Mammary epithelial cell (primary cell): ENCODE data around the gene INPP4B.

Experiments used
- EZH2 ChIP-seq: IDR thresholded peaks from 2 replicates; pipeline ENCODE4 v1.6.1; 2012; ENCODE audit warnings: low read length, inconsistent platforms, borderline replicate concordance
- TF ChIP-seq, protein P1 (sequence below), 2 donors: IDR thresholded peaks in 1 of 2; conservative IDR thresholded peaks in 1 of 2; 2 replicates each; pipeline ENCODE4 v1.5.1; 2011 to 2012; ENCODE audit warnings: inconsistent platforms in 2 of 2, low read length in 2 of 2, mild to moderate bottlenecking in 2 of 2, control low read depth in 1 of 2, low read depth in 1 of 2; ENCODE audit not compliant: insufficient read depth in 1 of 2; ENCODE audit errors: extremely low read depth in 1 of 2

DNA sequence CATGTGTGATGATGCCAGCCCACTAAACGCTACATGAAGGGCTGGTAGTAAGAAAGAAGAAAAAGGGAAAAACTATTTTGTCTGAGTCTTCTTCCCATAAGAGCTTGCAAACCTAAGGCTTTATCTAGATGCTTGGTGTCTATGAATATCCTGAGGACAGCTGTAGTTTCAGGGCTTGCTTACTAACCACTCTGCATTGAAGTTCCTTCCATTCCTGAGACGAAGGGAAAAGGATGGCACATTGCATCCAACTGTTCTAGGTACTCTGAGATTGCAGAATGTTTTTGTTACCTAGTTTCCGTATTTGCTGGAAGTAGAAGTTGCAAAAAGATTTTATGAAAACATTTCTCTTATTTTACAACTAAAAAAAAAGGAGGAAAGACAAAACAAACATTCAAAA lies 665.1 kb downstream of the INPP4B start:
- TF ChIP-seq, protein P1, sequence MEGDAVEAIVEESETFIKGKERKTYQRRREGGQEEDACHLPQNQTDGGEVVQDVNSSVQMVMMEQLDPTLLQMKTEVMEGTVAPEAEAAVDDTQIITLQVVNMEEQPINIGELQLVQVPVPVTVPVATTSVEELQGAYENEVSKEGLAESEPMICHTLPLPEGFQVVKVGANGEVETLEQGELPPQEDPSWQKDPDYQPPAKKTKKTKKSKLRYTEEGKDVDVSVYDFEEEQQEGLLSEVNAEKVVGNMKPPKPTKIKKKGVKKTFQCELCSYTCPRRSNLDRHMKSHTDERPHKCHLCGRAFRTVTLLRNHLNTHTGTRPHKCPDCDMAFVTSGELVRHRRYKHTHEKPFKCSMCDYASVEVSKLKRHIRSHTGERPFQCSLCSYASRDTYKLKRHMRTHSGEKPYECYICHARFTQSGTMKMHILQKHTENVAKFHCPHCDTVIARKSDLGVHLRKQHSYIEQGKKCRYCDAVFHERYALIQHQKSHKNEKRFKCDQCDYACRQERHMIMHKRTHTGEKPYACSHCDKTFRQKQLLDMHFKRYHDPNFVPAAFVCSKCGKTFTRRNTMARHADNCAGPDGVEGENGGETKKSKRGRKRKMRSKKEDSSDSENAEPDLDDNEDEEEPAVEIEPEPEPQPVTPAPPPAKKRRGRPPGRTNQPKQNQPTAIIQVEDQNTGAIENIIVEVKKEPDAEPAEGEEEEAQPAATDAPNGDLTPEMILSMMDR (conservative IDR thresholded peaks at IDR 0.05 in 1 of 2, IDR thresholded peaks at IDR 0.05 in 1 of 2; ENCODE audit: extremely low read depth in 1 of 2, insufficient read depth in 1 of 2, low read depth in 1 of 2, low read length in 2 of 2): no peak
- no peak for TF ChIP-seq EZH2
